ENCODE results near the gene ANKRD13B. TPM values are rescaled to one million over a fixed set of nuclear protein-coding genes. Genes with fewer than 3 reads are reported as not detected.

The ANKRD13B gene
- total and polyA plus RNA-seq, 2 of the 13 experiments (the other 11 are each of a cell fraction or from before 2014, with no cell fraction given), result 1.7 to 1.8 TPM

DNA sequence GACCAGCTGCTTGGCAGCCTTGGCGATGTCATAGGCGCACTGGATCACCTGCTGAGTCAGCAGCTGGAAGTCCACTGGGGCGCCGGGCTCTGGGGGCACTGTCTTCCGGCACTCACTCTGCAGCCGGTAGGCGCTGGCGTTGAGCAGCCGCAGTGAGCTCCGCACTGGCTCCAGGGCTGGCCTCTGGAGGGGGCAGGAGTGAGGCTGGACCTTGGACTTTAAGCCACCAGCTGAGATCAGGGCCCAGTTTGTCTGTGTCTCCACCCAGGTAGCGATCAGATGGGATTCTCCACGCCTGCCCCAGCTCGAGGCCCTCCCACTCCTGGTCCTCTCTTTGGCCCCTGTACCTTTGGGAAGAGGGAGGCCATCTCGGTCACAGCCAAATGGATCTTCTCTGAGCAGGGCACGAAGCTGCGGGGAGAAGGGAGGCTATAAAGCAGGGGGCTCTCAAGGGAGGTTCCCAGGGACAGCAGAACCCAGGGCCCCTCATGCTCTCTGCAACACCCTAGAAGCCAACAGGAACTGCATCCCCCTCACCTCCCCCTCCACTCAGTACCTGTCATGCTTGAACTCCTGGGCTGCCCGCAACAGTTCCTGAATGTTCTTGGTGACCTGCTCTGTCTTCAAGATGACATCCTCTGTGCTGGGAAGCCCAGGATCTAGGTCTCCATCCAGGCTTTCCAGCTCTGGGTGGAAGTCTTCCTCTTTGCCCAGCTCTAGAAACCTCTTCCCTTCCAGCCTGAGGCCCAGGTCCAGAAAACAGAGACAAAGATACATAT is 18.0 kb upstream of the ANKRD13B start:
- H3K4me1 ChIP-seq (ENCODE audit: insufficient read depth, low read length), result peaks cover 23% of the 10 kb centered on the region
- peak overlapping the region; percentile 60 for H3K27ac ChIP-seq (ENCODE audit: extremely low read length, insufficient read depth, low read length)
- no peaks in the 10 kb centered on the region for H3K79me2 ChIP-seq (ENCODE audit: insufficient read depth, low read length)
- DNase-seq (ENCODE audit: low spot score) (peak; percentile 90), FAIRE-seq (peak; percentile 96), ATAC-seq (peak; percentile 95)
- H4K20me1 ChIP-seq (ENCODE audit: insufficient read depth, low read length), result no peaks in the 10 kb centered on the region
- TSS peak; percentile 45 for BruUV-seq (replicated peaks)
- H3K9me3 ChIP-seq (ENCODE audit: low read length), result no peaks in the 10 kb centered on the region
- peak overlapping the region in 1 of 3 experiments; percentile 30; a peak in 1 of 6 replicates for H3K4me3 ChIP-seq (replicated peaks in 1 of 3; ENCODE audit: insufficient read depth in 1 of 3, low read depth in 2 of 3, low read length in 3 of 3)
- no peak overlapping the region for H3K9ac ChIP-seq (ENCODE audit: insufficient read depth, low read depth, low read length)
- H3K4me2 ChIP-seq (ENCODE audit: low read depth, low read length), result peak overlapping the region; percentile 59
- H2AFZ ChIP-seq (ENCODE audit: low read length), result no peak overlapping the region
- intact Hi-C loops (cut with micrococcal nuclease; ENCODE audit: unreplicated experiment) (loop anchor here (2.0 kb wide), 1 partner anchor 16 kb away; no protein-coding TSS in a partner anchor), in situ Hi-C loops (cut with HindIII; ENCODE audit: extremely low pct_ligation_motif_present, low pct_unique_long_range_greater_than_20kb) (no loop called here)
- CTCF ChIA-PET (ENCODE audit: low intra/inter-chr PET ratio, low total read pairs), result interaction anchor here (1.0 to 1.2 kb wide), 2 partner anchors 17 to 43 kb away, joined by 4 to 5 read pairs; no protein-coding TSS in a partner anchor
- POLR2A ChIA-PET, result interaction anchor here (0.8 to 1.6 kb wide), 10 partner anchors 9 to 281 kb away, joined by 3 to 23 read pairs (median 3); partner anchors contain the start of genes ABHD15, ANKRD13B and NUFIP2
- 0% methylated on average over 6 of the region's 17 CpGs for WGBS (ENCODE audit: low lambda C conversion rate)
- no peaks in the 10 kb centered on the region for H3K27me3 ChIP-seq (ENCODE audit: control insufficient read depth in 1 of 2, insufficient read depth in 2 of 2, low read length in 2 of 2)
- peaks cover 5 to 17% of the 10 kb centered on the region in 2 experiments; a peak in 4 of 5 replicates for H3K36me3 ChIP-seq (replicated peaks in 1 of 2; ENCODE audit: control insufficient read depth in 1 of 2, insufficient read depth in 2 of 2, low read length in 2 of 2)
- TF ChIP-seq, protein P1, sequence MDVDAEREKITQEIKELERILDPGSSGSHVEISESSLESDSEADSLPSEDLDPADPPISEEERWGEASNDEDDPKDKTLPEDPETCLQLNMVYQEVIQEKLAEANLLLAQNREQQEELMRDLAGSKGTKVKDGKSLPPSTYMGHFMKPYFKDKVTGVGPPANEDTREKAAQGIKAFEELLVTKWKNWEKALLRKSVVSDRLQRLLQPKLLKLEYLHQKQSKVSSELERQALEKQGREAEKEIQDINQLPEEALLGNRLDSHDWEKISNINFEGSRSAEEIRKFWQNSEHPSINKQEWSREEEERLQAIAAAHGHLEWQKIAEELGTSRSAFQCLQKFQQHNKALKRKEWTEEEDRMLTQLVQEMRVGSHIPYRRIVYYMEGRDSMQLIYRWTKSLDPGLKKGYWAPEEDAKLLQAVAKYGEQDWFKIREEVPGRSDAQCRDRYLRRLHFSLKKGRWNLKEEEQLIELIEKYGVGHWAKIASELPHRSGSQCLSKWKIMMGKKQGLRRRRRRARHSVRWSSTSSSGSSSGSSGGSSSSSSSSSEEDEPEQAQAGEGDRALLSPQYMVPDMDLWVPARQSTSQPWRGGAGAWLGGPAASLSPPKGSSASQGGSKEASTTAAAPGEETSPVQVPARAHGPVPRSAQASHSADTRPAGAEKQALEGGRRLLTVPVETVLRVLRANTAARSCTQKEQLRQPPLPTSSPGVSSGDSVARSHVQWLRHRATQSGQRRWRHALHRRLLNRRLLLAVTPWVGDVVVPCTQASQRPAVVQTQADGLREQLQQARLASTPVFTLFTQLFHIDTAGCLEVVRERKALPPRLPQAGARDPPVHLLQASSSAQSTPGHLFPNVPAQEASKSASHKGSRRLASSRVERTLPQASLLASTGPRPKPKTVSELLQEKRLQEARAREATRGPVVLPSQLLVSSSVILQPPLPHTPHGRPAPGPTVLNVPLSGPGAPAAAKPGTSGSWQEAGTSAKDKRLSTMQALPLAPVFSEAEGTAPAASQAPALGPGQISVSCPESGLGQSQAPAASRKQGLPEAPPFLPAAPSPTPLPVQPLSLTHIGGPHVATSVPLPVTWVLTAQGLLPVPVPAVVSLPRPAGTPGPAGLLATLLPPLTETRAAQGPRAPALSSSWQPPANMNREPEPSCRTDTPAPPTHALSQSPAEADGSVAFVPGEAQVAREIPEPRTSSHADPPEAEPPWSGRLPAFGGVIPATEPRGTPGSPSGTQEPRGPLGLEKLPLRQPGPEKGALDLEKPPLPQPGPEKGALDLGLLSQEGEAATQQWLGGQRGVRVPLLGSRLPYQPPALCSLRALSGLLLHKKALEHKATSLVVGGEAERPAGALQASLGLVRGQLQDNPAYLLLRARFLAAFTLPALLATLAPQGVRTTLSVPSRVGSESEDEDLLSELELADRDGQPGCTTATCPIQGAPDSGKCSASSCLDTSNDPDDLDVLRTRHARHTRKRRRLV (CRISPR knock-in tag; IDR thresholded peaks at IDR 0.05), result no peak
- no peak for TF ChIP-seq NR1H2 (CRISPR knock-in tag; IDR thresholded peaks at IDR 0.05; ENCODE audit: borderline replicate concordance, low read depth)
- no peak for TF ChIP-seq NBN (conservative IDR thresholded peaks at IDR 0.05)
- TF ChIP-seq YY1 (IDR thresholded peaks at IDR 0.05; ENCODE audit: insufficient read depth, insufficient replicate concordance, low read depth, low read length), result peak; percentile 51
- peak; percentile 48; the same call in 1 of the 2 replicates for TF ChIP-seq CCDC6 (CRISPR knock-in tag; IDR thresholded peaks at IDR 0.05)
- TF ChIP-seq, protein P2, sequence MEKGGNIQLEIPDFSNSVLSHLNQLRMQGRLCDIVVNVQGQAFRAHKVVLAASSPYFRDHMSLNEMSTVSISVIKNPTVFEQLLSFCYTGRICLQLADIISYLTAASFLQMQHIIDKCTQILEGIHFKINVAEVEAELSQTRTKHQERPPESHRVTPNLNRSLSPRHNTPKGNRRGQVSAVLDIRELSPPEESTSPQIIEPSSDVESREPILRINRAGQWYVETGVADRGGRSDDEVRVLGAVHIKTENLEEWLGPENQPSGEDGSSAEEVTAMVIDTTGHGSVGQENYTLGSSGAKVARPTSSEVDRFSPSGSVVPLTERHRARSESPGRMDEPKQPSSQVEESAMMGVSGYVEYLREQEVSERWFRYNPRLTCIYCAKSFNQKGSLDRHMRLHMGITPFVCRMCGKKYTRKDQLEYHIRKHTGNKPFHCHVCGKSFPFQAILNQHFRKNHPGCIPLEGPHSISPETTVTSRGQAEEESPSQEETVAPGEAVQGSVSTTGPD (CRISPR knock-in tag; IDR thresholded peaks at IDR 0.05), result peak; percentile 34; the same call in 1 of the 2 replicates
- peak; percentile 89 for TF ChIP-seq SPEN (CRISPR knock-in tag; IDR thresholded peaks at IDR 0.05; ENCODE audit: low read depth)
- no peak for TF ChIP-seq ATF7 (IDR thresholded peaks at IDR 0.05)
- TF ChIP-seq ATF7 (CRISPR knock-in tag; IDR thresholded peaks at IDR 0.05), result peak; percentile 82
- peak; percentile 74 for TF ChIP-seq ZNF574 (CRISPR knock-in tag; IDR thresholded peaks at IDR 0.05)
- no peak; the same call in 1 of the 2 replicates for TF ChIP-seq KDM1A (CRISPR knock-in tag; IDR thresholded peaks at IDR 0.05)
- TF ChIP-seq HMG20A (CRISPR knock-in tag; IDR thresholded peaks at IDR 0.05; ENCODE audit: borderline replicate concordance), result peak; percentile 53; the same call in 1 of the 2 replicates
- TF ChIP-seq ASH2L (IDR thresholded peaks at IDR 0.05; ENCODE audit: insufficient read length, low read depth, low read length), result peak; percentile 78
- TF ChIP-seq YEATS2 (CRISPR knock-in tag; IDR thresholded peaks at IDR 0.05; ENCODE audit: borderline replicate concordance), result peak; percentile 64; the same call in 1 of the 2 replicates

Data from HepG2 (cell line).